ENCODE data around the gene PURA.

DNA sequence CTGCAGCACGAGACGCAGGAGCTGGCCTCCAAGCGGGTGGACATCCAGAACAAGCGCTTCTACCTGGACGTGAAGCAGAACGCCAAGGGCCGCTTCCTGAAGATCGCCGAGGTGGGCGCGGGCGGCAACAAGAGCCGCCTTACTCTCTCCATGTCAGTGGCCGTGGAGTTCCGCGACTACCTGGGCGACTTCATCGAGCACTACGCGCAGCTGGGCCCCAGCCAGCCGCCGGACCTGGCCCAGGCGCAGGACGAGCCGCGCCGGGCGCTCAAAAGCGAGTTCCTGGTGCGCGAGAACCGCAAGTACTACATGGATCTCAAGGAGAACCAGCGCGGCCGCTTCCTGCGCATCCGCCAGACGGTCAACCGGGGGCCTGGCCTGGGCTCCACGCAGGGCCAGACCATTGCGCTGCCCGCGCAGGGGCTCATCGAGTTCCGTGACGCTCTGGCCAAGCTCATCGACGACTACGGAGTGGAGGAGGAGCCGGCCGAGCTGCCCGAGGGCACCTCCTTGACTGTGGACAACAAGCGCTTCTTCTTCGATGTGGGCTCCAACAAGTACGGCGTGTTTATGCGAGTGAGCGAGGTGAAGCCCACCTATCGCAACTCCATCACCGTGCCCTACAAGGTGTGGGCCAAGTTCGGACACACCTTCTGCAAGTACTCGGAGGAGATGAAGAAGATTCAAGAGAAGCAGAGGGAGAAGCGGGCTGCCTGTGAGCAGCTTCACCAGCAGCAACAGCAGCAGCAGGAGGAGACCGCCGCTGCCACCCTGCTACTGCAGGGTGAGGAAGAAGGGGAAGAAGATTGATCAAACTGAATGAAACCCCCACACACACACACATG, 654 bp downstream of the PURA start:
- TF ChIP-seq CTCF (IDR thresholded peaks at IDR 0.05) (no peak), EZH2 (IDR thresholded peaks at IDR 0.05; ENCODE audit: borderline replicate concordance, insufficient read depth, low read depth, low read length, poor library complexity, severe bottlenecking) (no peak)

Data from B cell (primary cell).